ENCODE results near the gene MEGF10.
A peak's percentile ranks its signal among the peaks of the same experiment; 100 is the strongest.
"Not testable (repeated sequence)": the region's sequence is repeated elsewhere in the genome, so short reads cannot be mapped to it uniquely, and the experiment has no call there.

The MEGF10 gene

GRCh38 chr5:127290019-127290945 lies at the start of gene MEGF10:
TSS of gene MEGF10 (plus strand) at chr5:127290796. CDS start at chr5:127331309, 40,513 bp downstream.
- DNase-seq (ENCODE audit: low spot score) = peak; percentile 4

GRCh38 chr5:127243011-127243410 lies 47.6 kb upstream of the MEGF10 start:
- DNase-seq (ENCODE audit: low spot score) = no peak

GRCh38 chr5:127254729-127255284 lies 35.8 kb upstream of the MEGF10 start:
- no peak for DNase-seq (ENCODE audit: low spot score)

- no peak for DNase-seq (ENCODE audit: low spot score)
Observed at GRCh38 chr5:127256886-127257597, 33.6 kb upstream of the MEGF10 start.

- DNase-seq (ENCODE audit: low spot score) = no peak
Observed at GRCh38 chr5:127260686-127261085, 29.9 kb upstream of the MEGF10 start.

- not testable (repeated sequence) for DNase-seq (ENCODE audit: low spot score)
Observed at GRCh38 chr5:127265473-127265872, 25.1 kb upstream of the MEGF10 start.

- DNase-seq (ENCODE audit: low spot score) = not testable (repeated sequence)
Observed at GRCh38 chr5:127268342-127268741, 22.3 kb upstream of the MEGF10 start.

- not testable (repeated sequence) for DNase-seq (ENCODE audit: low spot score)
Observed at GRCh38 chr5:127270713-127271112, 19.9 kb upstream of the MEGF10 start.

- no peak for DNase-seq (ENCODE audit: low spot score)
Observed at GRCh38 chr5:127275641-127276193, 14.9 kb upstream of the MEGF10 start.

- no peak for DNase-seq (ENCODE audit: low spot score)
Observed at GRCh38 chr5:127280491-127281220, 9.9 kb upstream of the MEGF10 start.

GRCh38 chr5:127281609-127282008 lies 9.0 kb upstream of the MEGF10 start:
- no peak for DNase-seq (ENCODE audit: low spot score)

GRCh38 chr5:127288676-127289075 lies 1.9 kb upstream of the MEGF10 start:
- DNase-seq (ENCODE audit: low spot score) = no peak

GRCh38 chr5:127290946-127291693 lies 524 bp downstream of the MEGF10 start:
- DNase-seq (ENCODE audit: low spot score) = no peak

GRCh38 chr5:127292030-127292735 lies 1.6 kb downstream of the MEGF10 start:
- no peak for DNase-seq (ENCODE audit: low spot score)

- DNase-seq (ENCODE audit: low spot score) = no peak
Observed at GRCh38 chr5:127293373-127293772, 2.8 kb downstream of the MEGF10 start.

- no peak for DNase-seq (ENCODE audit: low spot score)
Observed at GRCh38 chr5:127294829-127295228, 4.2 kb downstream of the MEGF10 start.

- DNase-seq (ENCODE audit: low spot score) = no peak
Observed at GRCh38 chr5:127295454-127295853, 4.9 kb downstream of the MEGF10 start.

GRCh38 chr5:127296321-127296720 lies 5.7 kb downstream of the MEGF10 start:
- DNase-seq (ENCODE audit: low spot score) = no peak

- DNase-seq (ENCODE audit: low spot score) = not testable (repeated sequence)
Observed at GRCh38 chr5:127296894-127297293, 6.3 kb downstream of the MEGF10 start.

GRCh38 chr5:127297348-127298035 lies 6.9 kb downstream of the MEGF10 start:
- DNase-seq (ENCODE audit: low spot score) = no peak

Measured in activated CD4-positive, alpha-beta T cell treated with anti-CD3 and anti-CD28 coated beads, Interleukin-2, Interleukin-4, amounts not matched to agents 100 ng/mL and 50 ng/mL, durations not matched to agents 16 hours and 8 hours (primary cell).